Measurements from ENCODE around the gene GIT1. TPM values are rescaled to one million over a fixed set of nuclear protein-coding genes. Genes with fewer than 3 reads are reported as not detected.

GIT1 gene
- total and polyA plus RNA-seq, 11 donors = 23.0 to 52.9 (median 31.4) TPM

DNA sequence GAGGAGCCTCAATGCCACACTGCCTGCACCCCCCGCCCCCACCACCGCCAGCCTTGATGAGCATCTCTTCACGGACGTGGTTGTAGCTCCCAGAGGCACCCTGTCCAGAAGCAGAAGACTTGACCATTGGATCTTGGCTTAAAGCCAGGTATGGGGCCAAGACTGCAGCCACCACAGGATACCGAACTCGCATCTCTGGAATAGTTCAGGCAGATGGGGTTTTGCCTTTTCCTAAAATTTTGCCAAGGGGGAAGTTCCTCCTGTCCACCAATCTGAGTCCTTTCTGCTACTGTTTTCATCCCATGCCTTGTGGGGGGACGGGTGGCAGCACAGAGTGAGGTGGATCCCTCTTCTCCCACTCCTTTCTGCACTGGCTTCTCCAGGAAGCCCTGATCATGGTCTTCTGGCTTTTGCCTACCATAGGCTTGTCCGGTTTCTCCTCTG is 32.3 kb upstream of the GIT1 start:
- peaks cover 3 to 72% (median 46%) of the 10 kb centered on the region in 12 donors for H3K4me1 ChIP-seq
- peaks cover 0 to 4% (median 0%) of the 10 kb centered on the region in 9 donors for H3K36me3 ChIP-seq
- H3K27ac ChIP-seq = peak overlapping the region in 11 of 12 donors; percentile 72 to 98 (median 88)
- DNase-seq (no peak), ATAC-seq (no peak)
- WGBS, 4 donors = 30 to 50% (median 43%) methylated on average over 8 of the region's 8 CpGs
- intact Hi-C loops (cut with DNase I) = loop anchor here in 3 of 10 donors (5.0 kb wide), 2 partner anchors 39 to 156 kb away; no protein-coding TSS in a partner anchor
- H3K27me3 ChIP-seq = no peaks in the 10 kb centered on the region
- no peak for TF ChIP-seq POLR2A (IDR thresholded peaks at IDR 0.05)
- TF ChIP-seq, protein P1, sequence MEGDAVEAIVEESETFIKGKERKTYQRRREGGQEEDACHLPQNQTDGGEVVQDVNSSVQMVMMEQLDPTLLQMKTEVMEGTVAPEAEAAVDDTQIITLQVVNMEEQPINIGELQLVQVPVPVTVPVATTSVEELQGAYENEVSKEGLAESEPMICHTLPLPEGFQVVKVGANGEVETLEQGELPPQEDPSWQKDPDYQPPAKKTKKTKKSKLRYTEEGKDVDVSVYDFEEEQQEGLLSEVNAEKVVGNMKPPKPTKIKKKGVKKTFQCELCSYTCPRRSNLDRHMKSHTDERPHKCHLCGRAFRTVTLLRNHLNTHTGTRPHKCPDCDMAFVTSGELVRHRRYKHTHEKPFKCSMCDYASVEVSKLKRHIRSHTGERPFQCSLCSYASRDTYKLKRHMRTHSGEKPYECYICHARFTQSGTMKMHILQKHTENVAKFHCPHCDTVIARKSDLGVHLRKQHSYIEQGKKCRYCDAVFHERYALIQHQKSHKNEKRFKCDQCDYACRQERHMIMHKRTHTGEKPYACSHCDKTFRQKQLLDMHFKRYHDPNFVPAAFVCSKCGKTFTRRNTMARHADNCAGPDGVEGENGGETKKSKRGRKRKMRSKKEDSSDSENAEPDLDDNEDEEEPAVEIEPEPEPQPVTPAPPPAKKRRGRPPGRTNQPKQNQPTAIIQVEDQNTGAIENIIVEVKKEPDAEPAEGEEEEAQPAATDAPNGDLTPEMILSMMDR (IDR thresholded peaks at IDR 0.05) = no peak
- no peaks in the 10 kb centered on the region for H3K9me3 ChIP-seq
- peak overlapping the region; percentile 51 to 83 (median 72) for H3K4me3 ChIP-seq

DNA sequence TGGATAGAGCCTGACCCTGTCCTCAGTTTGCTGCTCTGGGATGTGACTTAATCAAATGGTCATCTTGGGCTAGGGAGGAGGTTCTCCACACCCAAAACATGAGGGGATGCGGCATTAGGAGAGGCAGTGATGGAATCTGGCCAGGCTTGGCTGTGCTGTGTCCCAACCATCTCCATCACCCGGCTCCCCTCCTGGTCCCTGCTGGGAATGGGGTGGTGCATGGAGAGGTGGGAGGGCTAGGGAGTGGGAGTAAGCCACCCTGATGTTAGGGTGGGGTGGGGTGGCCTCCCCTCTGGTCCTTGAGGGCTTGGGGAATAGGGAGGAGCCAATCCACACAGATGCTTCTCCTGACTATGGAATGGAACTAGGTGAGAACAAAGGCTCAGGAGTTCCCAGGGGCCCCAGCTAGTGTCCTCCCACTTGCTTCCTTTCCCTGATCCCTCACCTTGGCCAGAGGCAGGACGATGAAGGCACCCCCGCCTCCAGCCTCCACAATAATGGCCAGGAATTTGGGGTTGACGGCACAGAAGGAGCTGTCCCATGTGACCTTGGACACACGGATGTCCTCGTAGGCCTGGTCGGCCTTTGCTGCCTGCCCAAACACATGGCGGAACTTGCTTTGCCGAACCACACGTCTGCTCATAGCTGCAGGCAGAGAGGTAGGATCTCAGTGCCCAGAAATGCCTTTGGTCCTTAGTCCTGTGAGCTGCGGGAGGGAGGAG is 31.5 kb upstream of the GIT1 start:
- H3K27ac ChIP-seq = peak overlapping the region; percentile 0 to 98 (median 88)
- H3K4me3 ChIP-seq = peak overlapping the region in 4 of 12 donors; percentile 63 to 83 (median 73)
- no peak for TF ChIP-seq POLR2A (IDR thresholded peaks at IDR 0.05)
- no peak for DNase-seq
- no peaks in the 10 kb centered on the region for H3K9me3 ChIP-seq
- ATAC-seq = no peak
- no peaks in the 10 kb centered on the region for H3K27me3 ChIP-seq
- peaks cover 3 to 81% (median 55%) of the 10 kb centered on the region in 12 donors for H3K4me1 ChIP-seq
- intact Hi-C loops (cut with DNase I) = loop anchor here in 3 of 10 donors (5.0 kb wide), 2 partner anchors 39 to 156 kb away; no protein-coding TSS in a partner anchor
- 71 to 92% (median 74%) methylated on average over 11 to 12 of the region's 12 CpGs for WGBS, 4 donors
- H3K36me3 ChIP-seq = peaks cover 0 to 2% (median 0%) of the 10 kb centered on the region in 9 donors

DNA sequence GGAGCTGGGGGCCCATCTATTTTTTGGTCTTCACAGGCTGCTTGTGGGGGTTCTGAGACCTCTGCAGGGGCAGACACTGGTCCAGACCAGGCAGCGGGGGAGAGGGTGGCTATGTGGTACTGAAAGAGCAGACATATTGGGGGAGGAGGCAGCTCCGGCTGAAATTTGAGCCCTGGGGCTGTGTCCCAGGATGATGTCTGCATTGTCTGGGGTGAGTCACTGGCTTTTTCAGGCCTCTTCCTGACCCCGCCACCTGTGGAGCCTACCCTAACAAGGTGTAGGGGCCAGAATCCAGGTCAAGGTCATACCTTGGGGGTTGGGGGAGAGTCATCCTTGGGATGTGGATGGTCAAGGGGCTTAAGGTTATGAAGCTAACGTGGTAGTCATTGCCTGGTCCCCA is 30.8 kb upstream of the GIT1 start:
- H3K9me3 ChIP-seq = no peaks in the 10 kb centered on the region
- no peak overlapping the region for H3K4me3 ChIP-seq
- peaks cover 0 to 9% (median 0%) of the 10 kb centered on the region in 9 donors for H3K36me3 ChIP-seq
- no peak for TF ChIP-seq POLR2A (IDR thresholded peaks at IDR 0.05)
- TF ChIP-seq, protein P1 (IDR thresholded peaks at IDR 0.05) = no peak
- intact Hi-C loops (cut with DNase I) = loop anchor here in 3 of 10 donors (5.0 kb wide), 2 partner anchors 38 to 157 kb away; no protein-coding TSS in a partner anchor
- H3K4me1 ChIP-seq = peaks cover 3 to 85% (median 59%) of the 10 kb centered on the region in 12 donors
- ATAC-seq (no peak), DNase-seq (no peak)
- 80 to 90% (median 87%) methylated on average over 4 of the region's 4 CpGs for WGBS, 4 donors
- peak overlapping the region in 11 of 12 donors; percentile 20 to 98 (median 88) for H3K27ac ChIP-seq
- H3K27me3 ChIP-seq = no peaks in the 10 kb centered on the region

DNA sequence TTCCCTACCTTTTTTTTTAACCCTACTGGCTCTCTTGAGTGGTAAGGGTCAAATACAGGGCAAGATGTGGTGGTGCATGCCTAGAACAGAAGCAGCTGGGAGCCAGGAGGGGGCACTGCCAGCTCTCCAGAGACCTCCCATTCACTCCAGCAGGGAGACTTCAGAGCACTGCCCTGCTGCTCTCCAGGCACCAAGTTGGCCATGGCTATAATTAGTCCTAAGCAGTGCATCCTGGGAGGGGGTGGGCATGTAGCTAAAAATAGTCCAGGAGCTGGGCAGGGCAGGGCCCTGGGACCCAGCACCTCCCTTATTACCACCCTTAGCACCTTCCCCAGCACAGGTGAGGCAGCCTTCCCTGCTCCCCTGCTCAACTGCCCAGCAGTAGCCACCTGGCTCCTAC is 29.8 kb upstream of the GIT1 start:
- Histone ChIP-seq H3K4me1 (peaks cover 3 to 84% (median 65%) of the 10 kb centered on the region in 12 donors), H3K36me3 (peaks cover 0 to 10% (median 0%) of the 10 kb centered on the region in 9 donors), H3K27me3 (no peaks in the 10 kb centered on the region), H3K27ac (peak overlapping the region; percentile 20 to 98 (median 87)), H3K4me3 (peak overlapping the region in 1 of 12 donors; percentile 10), H3K9me3 (no peaks in the 10 kb centered on the region)
- ATAC-seq (peak; percentile 56 to 75 (median 67)), DNase-seq (peak in 4 of 5 donors; percentile 67 to 84 (median 80))
- intact Hi-C loops (cut with DNase I) = loop anchor here in 1 of 10 donors (5.0 kb wide), 2 partner anchors 37 to 158 kb away; no protein-coding TSS in a partner anchor
- no peak for TF ChIP-seq POLR2A (IDR thresholded peaks at IDR 0.05)
- TF ChIP-seq, protein P1 (IDR thresholded peaks at IDR 0.05) = peak in 11 of 12 donors; percentile 27 to 64 (median 42)

Measured in heart left ventricle (tissue), 16 donors.